RWPE2 (cell line): ENCODE data around the gene ST8SIA1.
A peak's percentile ranks its signal among the peaks of the same experiment; 100 is the strongest.

Source experiments
- ATAC-seq: fragments of 200-7000 bp; cut with Tn5 transposase; 3 replicates; pipeline ENCODE4 v1.9.1; 2021; ENCODE audit warnings: low read depth
- DNase-seq: peaks from one replicate; pipeline ENCODE4 v3.0.0-alpha.2; 2020; ENCODE audit warnings: low spot score
- H3K27ac ChIP-seq: fragments of 450-650 bp; 2 replicates; pipeline ENCODE4 v1.5.1; 2017; ENCODE audit warnings: mild to moderate bottlenecking; ENCODE audit not compliant: poor library complexity, severe bottlenecking
- H3K27me3 ChIP-seq: fragments of 250-450 bp; sonication (Bioruptor Pico); 2 replicates; pipeline ENCODE4 v1.5.1; 2021; ENCODE audit warnings: mild to moderate bottlenecking, moderate library complexity; ENCODE audit not compliant: insufficient read depth, poor library complexity, severe bottlenecking
- H3K36me3 ChIP-seq: fragments of 250-450 bp; sonication (Bioruptor Pico); 2 replicates; pipeline ENCODE4 v1.5.1; 2020; ENCODE audit warnings: low read depth, mild to moderate bottlenecking, moderate library complexity
- H3K4me1 ChIP-seq: fragments of 250-450 bp; sonication (Bioruptor Pico); 2 replicates; pipeline ENCODE4 v1.5.1; 2021; ENCODE audit warnings: mild to moderate bottlenecking, moderate library complexity; ENCODE audit not compliant: insufficient read depth, poor library complexity, severe bottlenecking
- H3K4me3 ChIP-seq: fragments of 250-450 bp; sonication (Bioruptor Pico); 2 replicates; pipeline ENCODE4 v1.5.1; 2021; ENCODE audit warnings: mild to moderate bottlenecking, moderate library complexity; ENCODE audit not compliant: severe bottlenecking
- H3K9me3 ChIP-seq: fragments of 250-450 bp; sonication (Bioruptor Pico); 2 replicates; pipeline ENCODE4 v1.5.1; 2021; ENCODE audit warnings: mild to moderate bottlenecking, moderate library complexity; ENCODE audit not compliant: severe bottlenecking
- CTCF ChIP-seq: fragments of 450-650 bp; IDR thresholded peaks from one replicate; pipeline ENCODE4 v1.5.1; 2017; ENCODE audit warnings: mild to moderate bottlenecking, moderate library complexity; ENCODE audit not compliant: poor library complexity, severe bottlenecking

ST8SIA1 gene

GRCh38 chr12:22312336-22312735, 22.2 kb downstream of the ST8SIA1 start:
- no peak overlapping the region for H3K27ac ChIP-seq
- ATAC-seq: peak; percentile 54
- DNase-seq: no peak

GRCh38 chr12:22310709-22311108, 23.8 kb downstream of the ST8SIA1 start:
- no peak for ATAC-seq
- Histone ChIP-seq H3K36me3 (no peaks in the 10 kb centered on the region), H3K27ac (no peak overlapping the region), H3K4me1 (peaks cover 4% of the 10 kb centered on the region), H3K4me3 (no peak overlapping the region), H3K27me3 (no peaks in the 10 kb centered on the region), H3K9me3 (no peaks in the 10 kb centered on the region)
- DNase-seq: no peak
- no peak for TF ChIP-seq CTCF

More at GRCh38 chr12:22312336-22312735, 22.2 kb downstream of the ST8SIA1 start:
- Histone ChIP-seq H3K36me3 (no peaks in the 10 kb centered on the region), H3K4me1 (peaks cover 4% of the 10 kb centered on the region), H3K9me3 (no peaks in the 10 kb centered on the region), H3K27me3 (no peaks in the 10 kb centered on the region), H3K4me3 (no peak overlapping the region)
- no peak for TF ChIP-seq CTCF

GRCh38 chr12:22310275-22310674, 24.2 kb downstream of the ST8SIA1 start:
- Histone ChIP-seq H3K27ac (no peak overlapping the region), H3K4me3 (no peak overlapping the region), H3K27me3 (no peaks in the 10 kb centered on the region), H3K9me3 (no peaks in the 10 kb centered on the region), H3K4me1 (peaks cover 4% of the 10 kb centered on the region), H3K36me3 (no peaks in the 10 kb centered on the region)
- ATAC-seq (no peak), DNase-seq (no peak)
- TF ChIP-seq CTCF: no peak

- Histone ChIP-seq H3K9me3 (no peaks in the 10 kb centered on the region), H3K27ac (no peak overlapping the region)
- ATAC-seq: no peak
Measured at GRCh38 chr12:22307811-22308210, 26.7 kb downstream of the ST8SIA1 start.

GRCh38 chr12:22306311-22306710, 28.2 kb downstream of the ST8SIA1 start:
- no peak for TF ChIP-seq CTCF
- ATAC-seq: no peak

More at GRCh38 chr12:22307811-22308210, 26.7 kb downstream of the ST8SIA1 start:
- no peaks in the 10 kb centered on the region for H3K36me3 ChIP-seq
- H3K4me1 ChIP-seq: peaks cover 4% of the 10 kb centered on the region
- no peak overlapping the region for H3K4me3 ChIP-seq
- TF ChIP-seq CTCF: no peak
- no peak for DNase-seq
- H3K27me3 ChIP-seq: no peaks in the 10 kb centered on the region

More at GRCh38 chr12:22306311-22306710, 28.2 kb downstream of the ST8SIA1 start:
- no peak overlapping the region for H3K27ac ChIP-seq
- H3K36me3 ChIP-seq: no peaks in the 10 kb centered on the region
- DNase-seq: no peak
- H3K4me1 ChIP-seq: no peaks in the 10 kb centered on the region
- H3K9me3 ChIP-seq: no peaks in the 10 kb centered on the region
- no peak overlapping the region for H3K4me3 ChIP-seq
- no peaks in the 10 kb centered on the region for H3K27me3 ChIP-seq
